HEK293 (cell line): ENCODE data around the gene IGSF21.

Source experiments
- CTCF ChIA-PET: fragments of 350-600 bp; formaldehyde crosslinking; extraction: SDS; loops from one replicate; lab custom pipeline; 2021; ENCODE audit warnings: antibody characterized with exemption; lab: Yijun Ruan, JAX
- POLR2A ChIA-PET: fragments of 300-600 bp; formaldehyde crosslinking; extraction: SDS; loops from one replicate; lab custom pipeline; 2020; ENCODE audit warnings: antibody characterized with exemption, inconsistent platforms; lab: Yijun Ruan, JAX
- H3K27ac ChIP-seq: fragments of 200-500 bp; sonication (Bioruptor generic); 2 replicates; pipeline ENCODE4 v1.5.1; 2014; ENCODE audit warnings: low read depth, low read length, control low read depth, inconsistent platforms; ENCODE audit errors: extremely low read depth
- H3K36me3 ChIP-seq, 2 experiments: fragments of 200-500 bp in 1 of 2; sonication (Bioruptor generic) in 1 of 2; 1 replicate in 1 of 2; 2 replicates in 1 of 2; pipeline ENCODE4 v1.5.1; 2014 to 2017; ENCODE audit warnings: inconsistent platforms in 2 of 2, low read length in 2 of 2; ENCODE audit not compliant: control insufficient read depth in 2 of 2, insufficient read depth in 1 of 2
- H3K4me1 ChIP-seq: fragments of 200-500 bp; sonication (Bioruptor generic); 2 replicates; pipeline ENCODE4 v1.5.1; 2014; ENCODE audit warnings: mild to moderate bottlenecking, low read length, inconsistent platforms; ENCODE audit not compliant: control insufficient read depth, insufficient read depth
- H3K4me3 ChIP-seq: 2 replicates; pipeline ENCODE4 v1.5.1; 2011; ENCODE audit warnings: low read depth, mild to moderate bottlenecking, control low read depth, low read length, moderate library complexity
- H3K9me3 ChIP-seq: fragments of 200-500 bp; sonication (Bioruptor generic); 2 replicates; pipeline ENCODE4 v1.5.1; 2014; ENCODE audit warnings: low read depth, low read length, inconsistent platforms; ENCODE audit not compliant: control insufficient read depth, insufficient read depth
- AEBP2 ChIP-seq: fragments of 450-650 bp; formaldehyde crosslinking; IDR thresholded peaks from 2 replicates; pipeline ENCODE4 v1.5.1; 2016; ENCODE audit warnings: missing biosample characterization, missing genetic modification characterization, borderline replicate concordance
- FEZF1 ChIP-seq: fragments of 450-650 bp; formaldehyde crosslinking; IDR thresholded peaks from 2 replicates; pipeline ENCODE4 v1.5.1; 2016; ENCODE audit warnings: missing biosample characterization, missing genetic modification characterization
- GLIS1 ChIP-seq: fragments of 450-650 bp; formaldehyde crosslinking; IDR thresholded peaks from 2 replicates; pipeline ENCODE4 v1.5.1; 2016; ENCODE audit warnings: missing biosample characterization, missing genetic modification characterization
- HOXA7 ChIP-seq: sonication (generic); formaldehyde crosslinking; IDR thresholded peaks from 2 replicates; pipeline ENCODE4 v1.8.1; 2022; ENCODE audit warnings: missing genetic modification reagents, borderline replicate concordance
- OSR2 ChIP-seq: fragments of 450-650 bp; formaldehyde crosslinking; IDR thresholded peaks from 2 replicates; pipeline ENCODE4 v1.5.1; 2016; ENCODE audit warnings: missing biosample characterization, missing genetic modification characterization
- RBAK ChIP-seq: fragments of 450-650 bp; formaldehyde crosslinking; IDR thresholded peaks from 2 replicates; pipeline ENCODE4 v1.5.1; 2016; ENCODE audit warnings: missing biosample characterization, missing genetic modification characterization
- ZBTB11 ChIP-seq: fragments of 450-650 bp; formaldehyde crosslinking; conservative IDR thresholded peaks from 2 replicates; pipeline ENCODE4 v1.5.1; 2016; ENCODE audit warnings: low read depth, missing biosample characterization, missing genetic modification characterization
- ZFP41 ChIP-seq: fragments of 450-650 bp; formaldehyde crosslinking; IDR thresholded peaks from 2 replicates; pipeline ENCODE4 v1.5.1; 2016; ENCODE audit warnings: missing biosample characterization, missing genetic modification characterization, borderline replicate concordance
- ZNF10 ChIP-seq: fragments of 450-650 bp; formaldehyde crosslinking; IDR thresholded peaks from 2 replicates; pipeline ENCODE4 v1.5.1; 2017; ENCODE audit warnings: missing biosample characterization, missing genetic modification characterization
- ZNF223 ChIP-seq: fragments of 450-650 bp; formaldehyde crosslinking; IDR thresholded peaks from 2 replicates; pipeline ENCODE4 v1.5.1; 2016; ENCODE audit warnings: missing biosample characterization, missing genetic modification characterization
- ZNF362 ChIP-seq: fragments of 450-650 bp; formaldehyde crosslinking; IDR thresholded peaks from 2 replicates; pipeline ENCODE4 v1.5.1; 2016; ENCODE audit warnings: missing biosample characterization, missing genetic modification characterization
- ZNF560 ChIP-seq: fragments of 450-650 bp; formaldehyde crosslinking; IDR thresholded peaks from 2 replicates; pipeline ENCODE4 v1.5.1; 2017; ENCODE audit warnings: missing biosample characterization, missing genetic modification characterization, borderline replicate concordance
- ZNF571 ChIP-seq: fragments of 450-650 bp; formaldehyde crosslinking; IDR thresholded peaks from 2 replicates; pipeline ENCODE4 v1.5.0; 2017; ENCODE audit warnings: missing biosample characterization, missing genetic modification characterization
- ZNF596 ChIP-seq: fragments of 450-650 bp; IDR thresholded peaks from 2 replicates; pipeline ENCODE4 v1.5.0; 2018; ENCODE audit warnings: missing biosample characterization, mild to moderate bottlenecking, missing genetic modification characterization, moderate library complexity
- ZNF629 ChIP-seq: fragments of 450-650 bp; formaldehyde crosslinking; IDR thresholded peaks from 2 replicates; pipeline ENCODE4 v1.5.1; 2017; ENCODE audit warnings: missing biosample characterization, missing genetic modification characterization
- ZNF747 ChIP-seq: fragments of 450-650 bp; formaldehyde crosslinking; IDR thresholded peaks from 2 replicates; pipeline ENCODE4 v1.5.1; 2016; ENCODE audit warnings: missing biosample characterization, missing genetic modification characterization
- ZNF768 ChIP-seq: fragments of 450-650 bp; formaldehyde crosslinking; IDR thresholded peaks from 2 replicates; pipeline ENCODE4 v1.5.1; 2018; ENCODE audit warnings: missing biosample characterization, mild to moderate bottlenecking, missing genetic modification characterization
- ZNF777 ChIP-seq: fragments of 450-650 bp; formaldehyde crosslinking; IDR thresholded peaks from 2 replicates; pipeline ENCODE4 v1.5.1; 2017; ENCODE audit warnings: missing biosample characterization, missing genetic modification characterization, borderline replicate concordance
- ZSCAN30 ChIP-seq: fragments of 450-650 bp; IDR thresholded peaks from 2 replicates; pipeline ENCODE4 v1.5.1; 2018; ENCODE audit warnings: missing biosample characterization, mild to moderate bottlenecking, missing genetic modification characterization, moderate library complexity

Gene IGSF21

GRCh38 chr1:18324246-18324645 is 216.6 kb downstream of the IGSF21 start (continued):
- TF ChIP-seq ZBTB11 (tag by site-specific recombination), result no peak
- no peak for TF ChIP-seq RBAK (tag by site-specific recombination)
- TF ChIP-seq ZNF747 (tag by site-specific recombination), result no peak
- no peak for TF ChIP-seq ZFP41
- no peak for TF ChIP-seq ZNF362 (tag by site-specific recombination)

- POLR2A ChIA-PET, result no interaction called here
- Histone ChIP-seq H3K9me3 (no peaks in the 10 kb centered on the region), H3K4me3 (no peak overlapping the region), H3K27ac (no peak overlapping the region), H3K36me3 (no peaks in the 10 kb centered on the region), H3K4me1 (no peaks in the 10 kb centered on the region)
- CTCF ChIA-PET, result interaction anchor here (0.8 to 1.3 kb wide), 3 partner anchors 36 to 256 kb away, joined by 4 to 5 read pairs (median 4); no protein-coding TSS in a partner anchor
- TF ChIP-seq ZNF571 (tag by site-specific recombination) (no peak), ZNF10 (tag by site-specific recombination) (no peak), ZNF777 (tag by site-specific recombination) (no peak), ZNF596 (tag by site-specific recombination) (no peak), FEZF1 (tag by site-specific recombination) (no peak), OSR2 (tag by site-specific recombination) (no peak), GLIS1 (tag by site-specific recombination) (no peak), ZNF768 (tag by site-specific recombination) (no peak), ZSCAN30 (no peak), ZNF560 (tag by site-specific recombination) (no peak), AEBP2 (tag by site-specific recombination) (no peak), ZNF629 (tag by site-specific recombination) (no peak), HOXA7 (CRISPR knock-in tag) (no peak), ZNF223 (tag by site-specific recombination) (no peak)
These were observed 217.5 kb downstream of the IGSF21 start for GRCh38 chr1:18325136-18325535.
